ENCODE data around the gene GMCL1. TPM values are rescaled to one million over a fixed set of nuclear protein-coding genes. Genes with fewer than 3 reads are reported as not detected.

Gene GMCL1
- total and polyA plus RNA-seq, 2 of the 13 experiments (the other 11 are each of a cell fraction or from before 2014, with no cell fraction given): 18.7 to 24.0 TPM

DNA sequence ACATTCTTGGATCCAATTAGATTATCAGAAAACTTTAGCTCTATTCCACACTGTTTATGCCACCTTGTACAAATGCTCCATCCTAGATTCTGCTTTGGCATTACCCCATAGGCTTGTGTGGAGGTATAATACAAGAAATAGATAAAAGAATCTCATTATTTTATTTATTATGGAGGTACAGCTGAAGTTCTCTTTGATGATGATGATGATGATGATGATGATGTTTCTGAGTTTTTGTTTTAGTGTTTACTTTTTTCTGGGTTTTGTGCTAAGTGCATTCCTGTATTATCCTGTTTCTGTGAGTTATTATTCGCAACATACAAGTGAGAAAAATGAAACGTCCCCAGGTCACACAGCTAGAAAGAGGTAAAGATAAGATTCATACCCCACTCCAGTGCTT lies 44.1 kb upstream of the GMCL1 start:
- FAIRE-seq (no peak), ATAC-seq (no peak), DNase-seq (ENCODE audit: low spot score) (no peak)
- no peak for TF ChIP-seq ZNF337 (CRISPR knock-in tag; IDR thresholded peaks at IDR 0.05; ENCODE audit: borderline replicate concordance, low read depth)
- peak; percentile 67 for TF ChIP-seq CREB1 (IDR thresholded peaks at IDR 0.05)
- TF ChIP-seq CREB1 (CRISPR knock-in tag; IDR thresholded peaks at IDR 0.05): no peak
- H3K4me2 ChIP-seq (ENCODE audit: low read depth, low read length): no peak overlapping the region
- H3K27me3 ChIP-seq (ENCODE audit: control insufficient read depth in 1 of 2, insufficient read depth in 2 of 2, low read length in 2 of 2): no peaks in the 10 kb centered on the region
- no TSS peak for BruUV-seq (replicated peaks)
- H2AFZ ChIP-seq (ENCODE audit: low read length): no peak overlapping the region
- intact Hi-C loops (cut with micrococcal nuclease; ENCODE audit: unreplicated experiment): no loop called here
- no peak overlapping the region for H3K9ac ChIP-seq (ENCODE audit: insufficient read depth, low read depth, low read length)
- no peak overlapping the region for H3K27ac ChIP-seq (ENCODE audit: extremely low read length, insufficient read depth, low read length)
- H3K36me3 ChIP-seq (replicated peaks in 1 of 2; ENCODE audit: control insufficient read depth in 1 of 2, insufficient read depth in 2 of 2, low read length in 2 of 2): peaks cover 18 to 51% of the 10 kb centered on the region in 2 experiments
- POLR2A ChIA-PET: interaction anchor here (1.3 kb wide), 1 partner anchor 44 kb away, joined by 4 read pairs; the partner anchor contains the start of gene ANXA4
- H3K4me1 ChIP-seq (ENCODE audit: insufficient read depth, low read length): peaks cover 59% of the 10 kb centered on the region
- CTCF ChIA-PET (ENCODE audit: low intra/inter-chr PET ratio, low total read pairs): no interaction called here
- H3K79me2 ChIP-seq (ENCODE audit: insufficient read depth, low read length): no peaks in the 10 kb centered on the region
- H4K20me1 ChIP-seq (ENCODE audit: insufficient read depth, low read length): peaks cover 3% of the 10 kb centered on the region; the same call in 1 of the 2 replicates
- 93% methylated on average over 2 of the region's 2 CpGs for WGBS (ENCODE audit: low lambda C conversion rate)
- H3K9me3 ChIP-seq (ENCODE audit: low read length): no peaks in the 10 kb centered on the region
- in situ Hi-C loops (cut with HindIII; ENCODE audit: extremely low pct_ligation_motif_present, low pct_unique_long_range_greater_than_20kb): no loop called here
- no peak overlapping the region for H3K4me3 ChIP-seq (replicated peaks in 1 of 3; ENCODE audit: insufficient read depth in 1 of 3, low read depth in 2 of 3, low read length in 3 of 3)

DNA sequence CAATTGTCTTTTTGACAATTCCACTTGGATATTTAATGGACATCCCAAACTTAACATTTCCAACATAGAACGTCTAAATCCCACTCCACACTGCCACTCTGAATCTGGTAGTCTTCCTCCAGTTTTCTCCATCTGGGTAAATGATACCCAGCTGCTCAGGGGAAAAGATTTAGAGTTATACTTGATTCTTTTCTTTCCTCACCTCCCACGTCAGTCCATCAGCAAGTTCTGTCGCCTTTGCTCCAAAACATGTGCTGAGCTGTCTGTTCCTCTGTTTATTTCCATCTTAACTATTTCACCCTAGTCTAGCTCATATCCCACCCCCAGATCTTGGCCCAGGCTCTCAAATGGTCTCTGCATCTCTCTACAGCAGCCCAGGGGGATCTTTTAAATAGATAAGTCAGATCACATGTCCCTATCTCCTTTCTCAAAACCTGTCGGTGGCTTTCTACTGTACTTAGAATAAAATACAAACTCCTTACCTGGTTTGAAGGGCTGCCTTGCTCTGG lies 43.4 kb upstream of the GMCL1 start:
- no TSS peak for BruUV-seq (replicated peaks)
- no peak for ATAC-seq
- no peak for TF ChIP-seq RORA (CRISPR knock-in tag; IDR thresholded peaks at IDR 0.05)
- no peak for TF ChIP-seq PAX8 (CRISPR knock-in tag; IDR thresholded peaks at IDR 0.05; ENCODE audit: borderline replicate concordance)
- TF ChIP-seq ZNF383 (CRISPR knock-in tag; IDR thresholded peaks at IDR 0.05; ENCODE audit: borderline replicate concordance): no peak
- TF ChIP-seq ZBTB7A (CRISPR knock-in tag; IDR thresholded peaks at IDR 0.05): no peak
- no peak for TF ChIP-seq ZNF430 (CRISPR knock-in tag; IDR thresholded peaks at IDR 0.05)
- no peak for TF ChIP-seq CBX2 (IDR thresholded peaks at IDR 0.05; ENCODE audit: low read depth, low read length)
- no peak for TF ChIP-seq CBX2 (CRISPR knock-in tag; IDR thresholded peaks at IDR 0.05; ENCODE audit: low read depth)
- no peak for TF ChIP-seq ZFP1 (CRISPR knock-in tag; IDR thresholded peaks at IDR 0.05)
- FAIRE-seq: no peak
- peaks cover 52% of the 10 kb centered on the region for H3K4me1 ChIP-seq (ENCODE audit: insufficient read depth, low read length)
- H3K79me2 ChIP-seq (ENCODE audit: insufficient read depth, low read length): no peaks in the 10 kb centered on the region
- peaks cover 18 to 58% of the 10 kb centered on the region in 2 experiments for H3K36me3 ChIP-seq (replicated peaks in 1 of 2; ENCODE audit: control insufficient read depth in 1 of 2, insufficient read depth in 2 of 2, low read length in 2 of 2)
- in situ Hi-C loops (cut with HindIII; ENCODE audit: extremely low pct_ligation_motif_present, low pct_unique_long_range_greater_than_20kb): no loop called here
- intact Hi-C loops (cut with micrococcal nuclease; ENCODE audit: unreplicated experiment): no loop called here
- no peak overlapping the region for H3K27ac ChIP-seq (ENCODE audit: extremely low read length, insufficient read depth, low read length)
- no peak overlapping the region for H3K4me2 ChIP-seq (ENCODE audit: low read depth, low read length)
- no peak overlapping the region for H3K4me3 ChIP-seq (replicated peaks in 1 of 3; ENCODE audit: insufficient read depth in 1 of 3, low read depth in 2 of 3, low read length in 3 of 3)
- no peaks in the 10 kb centered on the region for H3K9me3 ChIP-seq (ENCODE audit: low read length)
- no peaks in the 10 kb centered on the region for H3K27me3 ChIP-seq (ENCODE audit: control insufficient read depth in 1 of 2, insufficient read depth in 2 of 2, low read length in 2 of 2)
- H3K9ac ChIP-seq (ENCODE audit: insufficient read depth, low read depth, low read length): no peak overlapping the region
- peaks cover 2% of the 10 kb centered on the region; the same call in 1 of the 2 replicates for H4K20me1 ChIP-seq (ENCODE audit: insufficient read depth, low read length)
- ChIA-PET POLR2A (interaction anchor here (1.3 kb wide), 1 partner anchor 45 kb away, joined by 4 read pairs; the partner anchor contains the start of gene ANXA4), CTCF (ENCODE audit: low intra/inter-chr PET ratio, low total read pairs) (no interaction called here)
- WGBS (ENCODE audit: low lambda C conversion rate): 90% methylated on average over 4 of the region's 4 CpGs
- DNase-seq (ENCODE audit: low spot score): no peak
- no peak overlapping the region for H2AFZ ChIP-seq (ENCODE audit: low read length)
